HepG2 (cell line): ENCODE data around the gene SLC7A6OS. TPM values are rescaled to one million over a fixed set of nuclear protein-coding genes. Genes with fewer than 3 reads are reported as not detected.

ENCODE experiments used
- ATAC-seq: fragments of 200-7000 bp; cut with Tn5 transposase; 3 replicates; pipeline ENCODE4 v1.9.1; 2020; ENCODE audit warnings: mild to moderate bottlenecking, moderate library complexity
- BruUV-seq: library from RNA; stranded (reverse); fragments of 400-500 nt; replicated peaks from 2 replicates; lab custom pipeline; 2021; lab: Mats Ljungman, UMichigan
- CTCF ChIA-PET: fragments of 300-600 bp; formaldehyde crosslinking; extraction: SDS; loops from one replicate; lab custom pipeline; 2021; ENCODE audit warnings: low total read pairs, inconsistent platforms, low intra/inter-chr PET ratio; lab: Yijun Ruan, JAX
- POLR2A ChIA-PET: fragments of 350-600 bp; sonication (Branson Sonifier 250); formaldehyde crosslinking; loops from one replicate; lab custom pipeline; 2020; ENCODE audit warnings: antibody characterized with exemption, inconsistent platforms; lab: Yijun Ruan, JAX
- DNase-seq: peaks from one replicate; pipeline ENCODE4 v3.0.0-alpha.2; 2015; ENCODE audit warnings: low spot score
- FAIRE-seq: peaks from 3 replicates; lab custom pipeline; 2011; peaks lifted over from hg19 to GRCh38; lab: Jason Lieb, UNC
- H2AFZ ChIP-seq: one replicate; pipeline ENCODE4 v1.6.1; 2011; ENCODE audit warnings: low read length, inconsistent platforms
- H3K27ac ChIP-seq: fragments of 300-600 bp; 3 replicates; pipeline ENCODE4 v1.8.0; 2011; ENCODE audit warnings: mixed run types, mild to moderate bottlenecking, mixed read lengths, low read length, inconsistent platforms; ENCODE audit not compliant: insufficient read depth; ENCODE audit errors: extremely low read length
- H3K27me3 ChIP-seq, 2 experiments: fragments of 200-600 bp in 1 of 2; 2 replicates in 1 of 2; 3 replicates in 1 of 2; pipeline versions ENCODE4 v1.6.0 to v1.8.0; 2011; ENCODE audit warnings: low read length in 2 of 2, mild to moderate bottlenecking in 2 of 2, moderate library complexity in 2 of 2, inconsistent platforms in 1 of 2; ENCODE audit not compliant: insufficient read depth in 2 of 2, control insufficient read depth in 1 of 2
- H3K36me3 ChIP-seq, 2 experiments: fragments of 200-600 bp in 1 of 2; replicated peaks in 1 of 2; 2 replicates in 1 of 2; 3 replicates in 1 of 2; pipeline versions ENCODE4 v1.5.1 to v1.8.0; 2011; ENCODE audit warnings: low read length in 2 of 2, inconsistent platforms in 1 of 2; ENCODE audit not compliant: insufficient read depth in 2 of 2, control insufficient read depth in 1 of 2
- H3K4me1 ChIP-seq: 2 replicates; pipeline ENCODE4 v1.5.1; 2012; ENCODE audit warnings: low read length, inconsistent platforms; ENCODE audit not compliant: insufficient read depth
- H3K4me2 ChIP-seq: 2 replicates; pipeline ENCODE4 v1.6.0; 2011; ENCODE audit warnings: low read depth, low read length, inconsistent platforms
- H3K4me3 ChIP-seq, 3 experiments: fragments of 200-600 bp in 1 of 3; sonication (generic), shearing (Covaris generic) in 1 of 3; replicated peaks in 1 of 3; 2 replicates each; pipeline ENCODE4 v1.5.1; 2011 to 2016; ENCODE audit warnings: low read length in 3 of 3, inconsistent platforms in 2 of 3, low read depth in 2 of 3, mild to moderate bottlenecking in 2 of 3, control low read depth in 1 of 3, mixed read lengths in 1 of 3; ENCODE audit not compliant: insufficient read depth in 1 of 3
- H3K79me2 ChIP-seq: one replicate; pipeline ENCODE4 v1.6.1; 2011; ENCODE audit warnings: low read length, inconsistent platforms; ENCODE audit not compliant: insufficient read depth
- H3K9ac ChIP-seq: 2 replicates; pipeline ENCODE4 v1.6.0; 2011; ENCODE audit warnings: mild to moderate bottlenecking, low read depth, low read length, inconsistent platforms; ENCODE audit not compliant: insufficient read depth
- H3K9me3 ChIP-seq: 2 replicates; pipeline ENCODE4 v1.5.1; 2012; ENCODE audit warnings: mild to moderate bottlenecking, low read length
- H4K20me1 ChIP-seq: 2 replicates; pipeline ENCODE4 v1.6.0; 2011; ENCODE audit warnings: inconsistent platforms, mild to moderate bottlenecking, low read length, moderate library complexity; ENCODE audit not compliant: insufficient read depth
- ARID4A ChIP-seq: sonication (generic); formaldehyde crosslinking; IDR thresholded peaks from 2 replicates; pipeline ENCODE4 v1.5.0; 2020; ENCODE audit warnings: mild to moderate bottlenecking, missing genetic modification reagents, borderline replicate concordance
- GPN1 ChIP-seq: sonication (generic); formaldehyde crosslinking; IDR thresholded peaks from 2 replicates; pipeline ENCODE4 v1.5.1; 2020; ENCODE audit warnings: missing genetic modification reagents, borderline replicate concordance
- KAT7 ChIP-seq: IDR thresholded peaks from 2 replicates; pipeline ENCODE4 v1.6.1; 2018; ENCODE audit warnings: borderline replicate concordance, missing compliant biosample characterization
- MED8 ChIP-seq: sonication (generic); formaldehyde crosslinking; IDR thresholded peaks from 2 replicates; pipeline ENCODE4 v1.8.1; 2023; ENCODE audit warnings: mild to moderate bottlenecking, missing genetic modification reagents; ENCODE audit not compliant: insufficient replicate concordance
- PHF20 ChIP-seq: sonication (generic); formaldehyde crosslinking; IDR thresholded peaks from 2 replicates; pipeline ENCODE4 v1.5.0; 2020; ENCODE audit warnings: mild to moderate bottlenecking, missing genetic modification reagents
- PHF21A ChIP-seq: sonication (generic); formaldehyde crosslinking; IDR thresholded peaks from 2 replicates; pipeline ENCODE4 v1.5.0; 2020; ENCODE audit warnings: mild to moderate bottlenecking, missing genetic modification reagents
- TEAD2 ChIP-seq: sonication (generic); formaldehyde crosslinking; IDR thresholded peaks from 2 replicates; pipeline ENCODE4 v1.9.0; 2021; ENCODE audit warnings: missing genetic modification reagents
- ZNF205 ChIP-seq: IDR thresholded peaks from 2 replicates; pipeline ENCODE4 v1.6.1; 2018; ENCODE audit warnings: missing biosample characterization, missing genetic modification reagents
- ZNF329 ChIP-seq: sonication (generic); formaldehyde crosslinking; IDR thresholded peaks from 2 replicates; pipeline ENCODE4 v1.9.0; 2021; ENCODE audit warnings: low read depth, mild to moderate bottlenecking, missing genetic modification reagents
- ZNF784 ChIP-seq: sonication (generic); formaldehyde crosslinking; IDR thresholded peaks from 2 replicates; pipeline ENCODE4 v1.5.1; 2020; ENCODE audit warnings: missing genetic modification reagents, mild to moderate bottlenecking, borderline replicate concordance
- ZNF883 ChIP-seq: sonication (generic); formaldehyde crosslinking; IDR thresholded peaks from 2 replicates; pipeline ENCODE4 v1.5.1; 2020; ENCODE audit warnings: mild to moderate bottlenecking, missing genetic modification reagents; ENCODE audit errors: not compliant biosample characterization
- WGBS: methylation state at CpG from one replicate; pipeline ENCODE4 v1.1.6; 2017; ENCODE audit warnings: low lambda C conversion rate; 5-methylcytosine and 5-hydroxymethylcytosine counted together
- in situ Hi-C: cut with HindIII; loops from 2 replicates; pipeline ENCODE4 v1.10.0; 2017; ENCODE audit warnings: low pct_unique_long_range_greater_than_20kb; ENCODE audit not compliant: extremely low pct_ligation_motif_present
- intact Hi-C: fragments of 100-400 bp; cut with micrococcal nuclease; formaldehyde crosslinking; loops from one replicate; pipeline ENCODE4 v1.10.0; 2022; ENCODE audit not compliant: unreplicated experiment
- polyA plus RNA-seq, 8 experiments: library from polyadenylated mRNA; depleted of rRNA in 3 of 8; stranded (reverse) in 7 of 8; unstranded in 1 of 8; fragments of >200 nt; fragmentation: Illumina TruSeq in 4 of 8; extraction: Trizol in 4 of 8; gene quantifications; 2 replicates each; pipeline versions ENCODE4 v1.2.1 to v1.2.3, GENCODE V29; 2011 to 2016; ENCODE audit warnings: low read depth in 4 of 8, missing spikeins in 1 of 8, mixed read lengths in 1 of 8; ENCODE audit not compliant: insufficient read depth in 1 of 8
- total RNA-seq, 5 experiments: library from RNA; depleted of rRNA; stranded (reverse); fragments of >200 nt; fragmentation: Illumina TruSeq; extraction: Trizol; gene quantifications; 2 replicates each; pipeline ENCODE4 v1.2.3, GENCODE V29; 2016; ENCODE audit warnings: low read depth in 1 of 5

Gene SLC7A6OS
- total and polyA plus RNA-seq, 2 of the 13 experiments (the other 11 are each of a cell fraction or from before 2014, with no cell fraction given) = 11.2 to 21.5 TPM

GRCh38 chr16:68319185-68319908 lies 8.6 kb upstream of the SLC7A6OS start:
- in situ Hi-C loops = no loop called here
- ATAC-seq (no peak), FAIRE-seq (no peak), DNase-seq (no peak)
- Histone ChIP-seq H3K4me1 (peaks cover 7% of the 10 kb centered on the region), H3K9me3 (no peaks in the 10 kb centered on the region), H3K27me3 (no peaks in the 10 kb centered on the region), H2AFZ (no peak overlapping the region), H4K20me1 (no peaks in the 10 kb centered on the region), H3K79me2 (peaks cover 5% of the 10 kb centered on the region), H3K4me2 (no peak overlapping the region), H3K4me3 (no peak overlapping the region), H3K36me3 (peaks cover 11 to 59% of the 10 kb centered on the region in 2 experiments), H3K27ac (no peak overlapping the region), H3K9ac (no peak overlapping the region)
- TF ChIP-seq GPN1 (CRISPR knock-in tag) (no peak), ZNF784 (CRISPR knock-in tag) (no peak), TEAD2 (no peak), ZNF205 (CRISPR knock-in tag) (no peak), ZNF329 (no peak)
- BruUV-seq = no TSS peak
- WGBS = 95% methylated on average over 6 of the region's 6 CpGs
- CTCF ChIA-PET = no interaction called here
- intact Hi-C loops = no loop called here
- POLR2A ChIA-PET = interaction anchor here (1.3 kb wide), 1 partner anchor 8 kb away, joined by 9 read pairs; the partner anchor contains the start of genes PRMT7 and SLC7A6OS

DNA sequence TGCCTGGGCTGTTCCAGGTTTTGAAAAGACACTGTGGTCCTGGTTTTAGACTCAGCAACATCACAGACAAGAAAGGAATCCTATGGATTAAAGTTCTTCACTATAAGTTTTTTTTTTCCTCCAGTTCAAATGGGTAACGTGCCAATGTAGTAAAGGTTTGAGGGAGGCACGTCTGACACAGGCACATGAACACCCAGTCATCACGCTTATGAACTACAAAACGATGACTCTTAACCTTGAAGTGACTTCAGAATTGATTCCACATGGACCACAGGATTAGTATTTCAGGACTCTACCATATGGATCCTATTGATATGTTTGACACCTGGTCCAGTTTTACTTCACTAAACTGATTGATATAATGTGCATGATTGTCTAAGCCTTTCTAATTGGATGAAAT lies 2.4 kb upstream of the SLC7A6OS start:
- Histone ChIP-seq H4K20me1 (peaks cover 4% of the 10 kb centered on the region; the same call in 1 of the 2 replicates), H3K27ac (peak overlapping the region; percentile 9), H3K4me3 (no peak overlapping the region), H3K36me3 (peaks cover 6 to 24% of the 10 kb centered on the region in 2 experiments), H3K79me2 (peaks cover 52% of the 10 kb centered on the region), H3K9me3 (no peaks in the 10 kb centered on the region), H3K9ac (no peak overlapping the region), H2AFZ (no peak overlapping the region), H3K27me3 (no peaks in the 10 kb centered on the region; a peak in 1 of 5 replicates), H3K4me1 (peaks cover 44% of the 10 kb centered on the region), H3K4me2 (peak overlapping the region; percentile 37)
- intact Hi-C loops (no loop called here), in situ Hi-C loops (no loop called here)
- BruUV-seq = no TSS peak
- DNase-seq (no peak), FAIRE-seq (no peak), ATAC-seq (no peak)
- ChIA-PET CTCF (no interaction called here), POLR2A (no interaction called here)
- 94% methylated on average over 4 of the region's 4 CpGs for WGBS
- TF ChIP-seq PHF20 (CRISPR knock-in tag) (0 out of 2 replicates have a peak, but pooled peaks have one; percentile 8), MED8 (CRISPR knock-in tag) (no peak), KAT7 (0 out of 2 replicates have a peak, but pooled peaks have one; percentile 4), ARID4A (CRISPR knock-in tag) (0 out of 2 replicates have a peak, but pooled peaks have one; percentile 28), ZNF883 (CRISPR knock-in tag) (no peak), PHF21A (CRISPR knock-in tag) (0 out of 2 replicates have a peak, but pooled peaks have one; percentile 4)
